ENCODE results near the gene PRKAR2B.
A peak's percentile ranks its signal among the peaks of the same experiment; 100 is the strongest.
"Not testable (repeated sequence)": the region's sequence is repeated elsewhere in the genome, so short reads cannot be mapped to it uniquely, and the experiment has no call there.

PRKAR2B gene

GRCh38 chr7:107123392-107123791, 78.9 kb downstream of the PRKAR2B start:
- no peak for FAIRE-seq
- TF ChIP-seq, protein P1, sequence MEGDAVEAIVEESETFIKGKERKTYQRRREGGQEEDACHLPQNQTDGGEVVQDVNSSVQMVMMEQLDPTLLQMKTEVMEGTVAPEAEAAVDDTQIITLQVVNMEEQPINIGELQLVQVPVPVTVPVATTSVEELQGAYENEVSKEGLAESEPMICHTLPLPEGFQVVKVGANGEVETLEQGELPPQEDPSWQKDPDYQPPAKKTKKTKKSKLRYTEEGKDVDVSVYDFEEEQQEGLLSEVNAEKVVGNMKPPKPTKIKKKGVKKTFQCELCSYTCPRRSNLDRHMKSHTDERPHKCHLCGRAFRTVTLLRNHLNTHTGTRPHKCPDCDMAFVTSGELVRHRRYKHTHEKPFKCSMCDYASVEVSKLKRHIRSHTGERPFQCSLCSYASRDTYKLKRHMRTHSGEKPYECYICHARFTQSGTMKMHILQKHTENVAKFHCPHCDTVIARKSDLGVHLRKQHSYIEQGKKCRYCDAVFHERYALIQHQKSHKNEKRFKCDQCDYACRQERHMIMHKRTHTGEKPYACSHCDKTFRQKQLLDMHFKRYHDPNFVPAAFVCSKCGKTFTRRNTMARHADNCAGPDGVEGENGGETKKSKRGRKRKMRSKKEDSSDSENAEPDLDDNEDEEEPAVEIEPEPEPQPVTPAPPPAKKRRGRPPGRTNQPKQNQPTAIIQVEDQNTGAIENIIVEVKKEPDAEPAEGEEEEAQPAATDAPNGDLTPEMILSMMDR (IDR thresholded peaks at IDR 0.05; ENCODE audit: insufficient read depth, missing control alignments): no peak

GRCh38 chr7:107125475-107125874, 81.0 kb downstream of the PRKAR2B start:
- DNase-seq (ENCODE audit: insufficient read length, low spot score) (no peak), FAIRE-seq (no peak)
- TF ChIP-seq, protein P1 (IDR thresholded peaks at IDR 0.05; ENCODE audit: insufficient read depth, missing control alignments): no peak

More at GRCh38 chr7:107123392-107123791, 78.9 kb downstream of the PRKAR2B start:
- DNase-seq (ENCODE audit: insufficient read length, low spot score): no peak

DNA sequence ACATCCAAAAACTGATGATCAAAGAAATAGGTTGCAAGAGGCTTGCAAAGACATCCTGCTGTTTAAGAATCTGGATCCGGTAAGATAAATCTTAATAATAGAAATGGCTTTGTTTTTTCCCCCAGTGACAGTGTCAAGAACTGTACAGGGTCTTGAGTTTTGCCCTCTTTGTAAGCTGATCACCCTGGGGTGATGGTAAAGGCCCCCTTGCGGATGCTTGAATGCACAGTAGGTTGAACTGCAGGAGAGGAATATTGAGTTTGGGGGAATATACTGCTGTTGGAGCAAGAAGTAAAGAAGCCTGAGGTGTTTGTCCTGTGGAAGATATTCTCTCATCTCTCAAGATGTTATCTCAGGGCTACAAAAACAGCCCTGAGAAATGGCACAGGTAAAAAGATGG, 83.7 kb downstream of the PRKAR2B start:
- TF ChIP-seq, protein P1 (IDR thresholded peaks at IDR 0.05; ENCODE audit: insufficient read depth, missing control alignments): no peak
- FAIRE-seq (no peak), DNase-seq (ENCODE audit: insufficient read length, low spot score) (no peak)

GRCh38 chr7:107128748-107129147, 84.2 kb downstream of the PRKAR2B start:
- FAIRE-seq (no peak), DNase-seq (ENCODE audit: insufficient read length, low spot score) (no peak)
- TF ChIP-seq, protein P1 (IDR thresholded peaks at IDR 0.05; ENCODE audit: insufficient read depth, missing control alignments): no peak

DNA sequence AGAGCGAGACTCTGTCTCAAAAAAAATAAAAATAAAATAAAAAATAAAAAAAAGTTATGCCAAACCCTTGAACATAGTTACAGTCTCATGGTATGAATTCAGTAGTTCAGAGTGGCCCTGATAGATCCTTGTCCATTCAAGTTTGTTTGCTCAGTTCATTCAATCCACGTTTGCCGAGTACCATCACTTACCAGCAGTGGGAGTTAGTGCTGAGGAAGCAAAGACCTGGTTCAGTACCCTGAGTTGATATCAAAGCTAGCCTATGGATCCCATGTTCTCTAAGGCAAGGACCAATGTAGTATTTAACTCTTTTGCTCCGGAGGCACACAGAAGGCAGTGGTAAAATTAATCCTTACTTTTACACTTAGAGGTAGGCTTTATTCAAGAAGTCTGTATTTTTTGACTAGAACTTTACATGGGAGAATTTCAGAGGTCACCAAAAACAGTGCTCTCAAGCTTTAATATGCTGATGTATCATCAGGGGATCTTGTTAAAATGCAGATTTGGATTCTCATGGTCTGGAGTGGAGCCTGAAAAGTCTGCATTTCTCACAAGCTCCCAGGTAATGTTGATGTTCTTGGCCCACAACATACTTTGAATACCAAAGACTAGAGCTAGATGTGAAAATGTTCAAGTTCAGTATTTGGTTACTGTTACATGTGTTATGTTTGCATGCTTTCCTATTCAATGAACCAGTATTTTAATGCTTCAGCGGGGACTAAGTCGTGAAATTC, 86.1 kb downstream of the PRKAR2B start:
- DNase-seq (ENCODE audit: insufficient read length, low spot score) (no peak), FAIRE-seq (no peak)
- TF ChIP-seq, protein P1 (IDR thresholded peaks at IDR 0.05; ENCODE audit: insufficient read depth, missing control alignments): no peak

GRCh38 chr7:107133396-107133795, 88.9 kb downstream of the PRKAR2B start:
- no peak for DNase-seq (ENCODE audit: insufficient read length, low spot score)
- TF ChIP-seq, protein P1 (IDR thresholded peaks at IDR 0.05; ENCODE audit: insufficient read depth, missing control alignments): no peak
- FAIRE-seq: no peak

- no peak for DNase-seq (ENCODE audit: insufficient read length, low spot score)
- peak; percentile 89 for FAIRE-seq
- TF ChIP-seq, protein P1 (IDR thresholded peaks at IDR 0.05; ENCODE audit: insufficient read depth, missing control alignments): no peak
These were observed 94.4 kb downstream of the PRKAR2B start for GRCh38 chr7:107138696-107139420.

DNA sequence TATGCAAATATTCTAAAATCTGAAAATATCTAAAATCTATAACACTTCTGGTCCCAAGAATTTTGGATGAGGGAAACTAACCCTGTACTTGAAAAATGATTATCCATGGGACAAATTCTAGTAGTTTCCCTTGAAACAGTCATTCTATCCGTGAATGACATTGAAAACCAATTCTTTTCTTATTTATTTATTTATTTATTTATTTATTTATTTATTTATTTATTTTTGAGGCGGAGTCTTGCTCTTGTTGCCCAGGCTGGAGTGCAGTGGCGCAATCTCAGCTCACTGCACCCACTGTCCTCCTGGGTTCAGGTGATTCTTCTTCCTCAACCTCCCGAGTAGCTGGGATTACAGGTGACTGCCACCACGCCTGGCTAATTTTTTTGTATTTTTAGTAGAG, 99.4 kb downstream of the PRKAR2B start:
- DNase-seq (ENCODE audit: insufficient read length, low spot score); FAIRE-seq: not testable (repeated sequence)

Data from D721Med (cell line).